MM.1S (cell line): ENCODE measurements around the gene STX10.

Experiments
- DNase-seq: peaks from one replicate; pipeline ENCODE4 v3.0.0-alpha.2; 2015
- H2AFZ ChIP-seq: fragments of 300-600 bp; sonication (generic); 2 replicates; pipeline ENCODE4 v1.6.0; 2016; ENCODE audit warnings: antibody characterized with exemption, low read length
- H3F3A ChIP-seq: fragments of 300-600 bp; sonication (generic); 2 replicates; pipeline ENCODE4 v1.6.1; 2016; ENCODE audit warnings: mild to moderate bottlenecking, antibody characterized with exemption, low read length, moderate library complexity, mixed read lengths; ENCODE audit not compliant: insufficient read depth
- H3K27ac ChIP-seq: fragments of 300-600 bp; sonication (generic); 2 replicates; pipeline ENCODE4 v1.5.1; 2016; ENCODE audit warnings: mild to moderate bottlenecking, low read length
- H3K27me3 ChIP-seq: fragments of 300-600 bp; sonication (generic); replicated peaks from 2 replicates; pipeline ENCODE4 v1.6.0; 2016; ENCODE audit warnings: low read length; ENCODE audit not compliant: insufficient read depth
- H3K36me3 ChIP-seq: fragments of 300-600 bp; sonication (generic); replicated peaks from 2 replicates; pipeline ENCODE4 v1.6.1; 2016; ENCODE audit warnings: mild to moderate bottlenecking, low read length, mixed read lengths; ENCODE audit not compliant: insufficient read depth
- H3K4me1 ChIP-seq: fragments of 300-600 bp; sonication (generic); 2 replicates; pipeline ENCODE4 v1.6.1; 2016; ENCODE audit warnings: low read length, mixed read lengths
- H3K4me2 ChIP-seq: fragments of 300-600 bp; sonication (generic); 2 replicates; pipeline ENCODE4 v1.6.0; 2016; ENCODE audit warnings: low read depth, low read length
- H3K4me3 ChIP-seq: fragments of 300-600 bp; sonication (generic); 2 replicates; pipeline ENCODE4 v1.5.1; 2016; ENCODE audit warnings: low read length, mixed read lengths
- H3K79me2 ChIP-seq: fragments of 300-600 bp; sonication (generic); 2 replicates; pipeline ENCODE4 v1.6.1; 2016; ENCODE audit warnings: mixed run types, low read length, mixed read lengths
- H3K9ac ChIP-seq: fragments of 300-600 bp; sonication (generic); 2 replicates; pipeline ENCODE4 v1.6.1; 2016; ENCODE audit warnings: low read length, mixed read lengths
- H3K9me2 ChIP-seq: fragments of 300-600 bp; sonication (generic); replicated peaks from 2 replicates; pipeline ENCODE4 v1.6.1; 2016; ENCODE audit warnings: mild to moderate bottlenecking, low read length, mixed read lengths; ENCODE audit not compliant: insufficient read depth
- H3K9me3 ChIP-seq: fragments of 300-600 bp; sonication (generic); replicated peaks from 2 replicates; pipeline ENCODE4 v1.6.1; 2016; ENCODE audit warnings: mild to moderate bottlenecking, low read length, mixed read lengths; ENCODE audit not compliant: insufficient read depth
- H4K20me1 ChIP-seq: fragments of 300-600 bp; sonication (generic); 2 replicates; pipeline ENCODE4 v1.6.1; 2016; ENCODE audit warnings: mild to moderate bottlenecking, low read length, moderate library complexity, mixed read lengths; ENCODE audit not compliant: insufficient read depth
- CTCF ChIP-seq: fragments of 300-600 bp; sonication (generic); IDR thresholded peaks from 2 replicates; pipeline ENCODE4 v1.5.1; 2016; ENCODE audit warnings: antibody characterized with exemption, low read length, mixed read lengths
- EZH2 ChIP-seq: fragments of 300-600 bp; sonication (generic); optimal IDR thresholded peaks from 2 replicates; pipeline ENCODE3; 2017; ENCODE audit warnings: low read depth, mild to moderate bottlenecking, antibody characterized with exemption, low read length, mixed read lengths
- EZH2phosphoT487 ChIP-seq: fragments of 300-600 bp; sonication (generic); IDR thresholded peaks from 2 replicates; pipeline ENCODE4 v1.6.1; 2018; ENCODE audit warnings: antibody characterized with exemption, low read length

Gene STX10

DNA sequence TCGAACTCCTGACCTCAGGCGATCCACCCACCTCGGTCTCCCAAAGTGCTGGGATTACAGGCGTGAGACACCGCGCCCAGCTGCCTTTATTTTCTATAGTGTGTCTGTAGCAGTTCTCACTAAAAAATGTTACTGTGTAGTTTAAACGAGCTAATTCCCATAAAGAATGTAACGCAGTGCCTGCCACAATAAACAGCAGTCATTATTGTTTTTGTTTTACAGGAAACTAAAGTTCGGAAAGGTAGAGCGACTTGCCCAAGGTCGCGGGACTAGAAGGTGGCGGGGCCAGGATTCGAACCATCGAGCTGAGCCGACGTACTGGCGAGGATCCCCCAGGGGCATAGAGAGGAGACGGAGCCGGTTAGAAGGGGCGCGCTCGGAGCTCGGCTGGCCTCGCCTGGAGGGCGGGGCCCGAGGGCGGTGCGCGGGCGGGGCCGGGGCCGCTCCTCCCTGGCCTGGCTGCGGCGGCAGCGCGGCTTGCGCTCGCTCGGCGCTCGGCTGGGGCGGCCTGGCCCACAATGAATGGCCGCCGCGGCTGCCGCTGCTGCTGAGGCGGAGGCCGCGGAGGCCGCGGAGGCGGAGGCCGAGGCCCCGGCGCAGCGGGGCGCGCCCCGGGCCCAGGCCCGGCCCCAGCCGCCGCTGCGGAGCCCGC is 32.3 kb downstream of the STX10 start, which contains the start of gene NACC1:
NACC1 (plus strand) TSS at position 493 of the 652 bp plus-strand sequence. CDS start 16,944 bp downstream, outside the sequence.
- peak within 1 kb of the TSS; percentile 99 for H3K4me3 ChIP-seq
- peak; percentile 89 for DNase-seq
- peak within 1 kb of the TSS; percentile 67 for H3K4me2 ChIP-seq
- H3K9me2 ChIP-seq, result no peaks in the 10 kb centered on the region
- peaks cover 17% of the 10 kb centered on the region for H4K20me1 ChIP-seq
- peaks cover 65% of the 10 kb centered on the region for H3K79me2 ChIP-seq
- H3K27me3 ChIP-seq, result no peaks in the 10 kb centered on the region
- H3K27ac ChIP-seq, result peak within 1 kb of the TSS; percentile 67
- H3K4me1 ChIP-seq, result peaks cover 18% of the 10 kb centered on the region
- no peaks in the 10 kb centered on the region for H3K9me3 ChIP-seq
- H2AFZ ChIP-seq, result peak within 1 kb of the TSS; percentile 74
- TF ChIP-seq EZH2phosphoT487, result no peak
- no peak for TF ChIP-seq CTCF
- no peak for TF ChIP-seq EZH2
- peak within 1 kb of the TSS; percentile 90 for H3K9ac ChIP-seq
- peaks cover 12% of the 10 kb centered on the region for H3F3A ChIP-seq
- H3K36me3 ChIP-seq, result no peaks in the 10 kb centered on the region; the same call in 1 of the 2 replicates

- Histone ChIP-seq H3K36me3 (no peaks in the 10 kb centered on the region; the same call in 1 of the 2 replicates), H4K20me1 (peaks cover 17% of the 10 kb centered on the region), H3K4me1 (peaks cover 18% of the 10 kb centered on the region), H2AFZ (peak overlapping the region; percentile 74), H3K4me2 (peak overlapping the region; percentile 62), H3K79me2 (peaks cover 59% of the 10 kb centered on the region), H3K27ac (peak overlapping the region; percentile 67), H3F3A (peaks cover 12% of the 10 kb centered on the region), H3K27me3 (no peaks in the 10 kb centered on the region), H3K9me2 (no peaks in the 10 kb centered on the region), H3K9me3 (no peaks in the 10 kb centered on the region), H3K4me3 (peak overlapping the region; percentile 95), H3K9ac (peak overlapping the region; percentile 84; the same call in 1 of the 2 replicates)
- TF ChIP-seq CTCF (no peak), EZH2 (no peak), EZH2phosphoT487 (no peak)
- DNase-seq, result peak; percentile 41
These were observed 32.9 kb downstream of the STX10 start for GRCh38 chr19:13117176-13117771.

DNA sequence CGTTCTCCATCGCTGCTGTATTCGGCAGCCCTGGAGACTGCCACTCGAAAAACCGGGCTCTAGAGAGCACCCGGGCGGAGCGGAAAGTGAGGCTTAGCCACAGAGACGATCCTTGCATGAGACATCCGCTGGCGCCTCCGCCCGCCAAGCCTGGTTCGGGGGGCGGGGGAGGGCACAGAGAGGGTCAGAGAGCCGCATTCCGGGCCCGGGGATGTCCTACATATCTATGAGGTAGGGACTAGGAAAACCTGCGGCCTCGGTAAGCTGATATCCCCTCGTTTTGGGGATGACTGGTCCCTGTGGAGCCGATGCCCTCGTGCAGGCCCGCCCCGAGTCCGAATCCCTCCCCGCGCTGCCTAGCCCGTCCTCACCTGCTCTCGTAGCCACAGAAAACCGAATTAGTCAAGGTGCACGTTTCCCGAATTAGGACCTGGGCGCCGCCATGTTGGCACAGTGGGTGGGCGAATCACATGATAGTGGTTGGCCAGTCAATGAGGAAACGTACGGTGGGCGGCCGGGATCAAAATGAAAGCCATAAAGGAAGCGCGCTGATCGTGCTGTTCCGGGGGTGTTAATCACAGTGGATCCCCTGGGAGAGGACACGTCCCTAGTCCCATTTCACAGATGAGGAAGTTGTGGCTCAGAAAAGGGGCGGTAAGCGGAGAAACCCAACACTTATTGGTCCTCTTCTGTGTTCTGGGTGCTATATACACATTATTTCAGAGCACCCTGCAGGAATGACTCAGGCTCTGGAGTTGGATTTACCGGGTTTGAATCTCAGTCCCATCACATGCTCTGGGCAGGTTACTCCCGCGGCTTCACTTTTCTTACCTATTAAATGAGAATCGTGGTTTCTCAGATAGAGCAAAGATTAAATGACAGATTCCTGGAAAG is 33.6 kb downstream of the STX10 start, which contains the start of gene TRMT1:
TRMT1 (minus strand) TSS at position 459 of the 894 bp plus-strand sequence; CDS start at position 118, 341 bp downstream.
- peak within 1 kb of the TSS; percentile 95 for H3K4me3 ChIP-seq
- H3K27me3 ChIP-seq, result no peaks in the 10 kb centered on the region
- DNase-seq, result peak; percentile 91
- peak within 1 kb of the TSS; percentile 67 for H3K27ac ChIP-seq
- peaks cover 12% of the 10 kb centered on the region for H3F3A ChIP-seq
- H4K20me1 ChIP-seq, result peaks cover 17% of the 10 kb centered on the region; the same call in 1 of the 2 replicates
- no peaks in the 10 kb centered on the region for H3K9me2 ChIP-seq
- H3K4me2 ChIP-seq, result peak within 1 kb of the TSS; percentile 89
- no peaks in the 10 kb centered on the region; the same call in 1 of the 2 replicates for H3K36me3 ChIP-seq
- H3K9me3 ChIP-seq, result no peaks in the 10 kb centered on the region
- no peak for TF ChIP-seq CTCF
- no peak for TF ChIP-seq EZH2
- H2AFZ ChIP-seq, result peak within 1 kb of the TSS; percentile 74
- H3K4me1 ChIP-seq, result peaks cover 18% of the 10 kb centered on the region
- H3K9ac ChIP-seq, result peak within 1 kb of the TSS; percentile 84
- H3K79me2 ChIP-seq, result peaks cover 51% of the 10 kb centered on the region
